Panc1 (cell line): ENCODE results near the gene CAPS.

ENCODE experiments used
- REST ChIP-seq, 2 experiments: IDR thresholded peaks; 2 replicates each; pipeline ENCODE4 v1.6.1; 2011 to 2012; ENCODE audit warnings: low read depth in 2 of 2, control low read depth in 1 of 2, low read length in 1 of 2, mild to moderate bottlenecking in 1 of 2, moderate library complexity in 1 of 2; ENCODE audit not compliant: insufficient read depth in 1 of 2
- SIN3A ChIP-seq: IDR thresholded peaks from 2 replicates; pipeline ENCODE4 v1.6.1; 2012; ENCODE audit warnings: low read depth, mild to moderate bottlenecking, low read length, moderate library complexity, borderline replicate concordance; ENCODE audit not compliant: insufficient read depth
- TF ChIP-seq, protein P1 (sequence below): fragments of 450-650 bp; IDR thresholded peaks from 2 replicates; pipeline ENCODE4 v1.5.1; 2017; ENCODE audit warnings: mild to moderate bottlenecking

DNA sequence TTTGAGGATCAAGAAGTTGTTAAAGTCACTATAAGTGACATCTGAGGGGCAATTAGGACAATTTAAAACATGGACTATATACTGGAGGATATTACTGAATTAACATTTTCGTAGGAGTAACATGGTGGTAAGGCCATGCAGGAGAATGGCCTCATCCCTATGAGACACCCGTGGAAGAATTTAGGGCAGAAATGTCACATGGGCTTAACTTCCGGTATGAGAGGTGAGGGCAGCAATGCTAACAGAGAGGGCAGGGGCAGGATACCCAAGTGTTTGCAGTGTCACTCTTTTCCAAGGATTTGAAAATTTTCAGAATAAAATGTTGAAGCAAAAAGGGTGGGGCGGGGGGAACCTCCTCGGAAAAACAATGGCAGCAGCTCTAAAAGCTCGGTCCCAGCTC lies 40.2 kb downstream of the CAPS start:
- TF ChIP-seq, protein P1, sequence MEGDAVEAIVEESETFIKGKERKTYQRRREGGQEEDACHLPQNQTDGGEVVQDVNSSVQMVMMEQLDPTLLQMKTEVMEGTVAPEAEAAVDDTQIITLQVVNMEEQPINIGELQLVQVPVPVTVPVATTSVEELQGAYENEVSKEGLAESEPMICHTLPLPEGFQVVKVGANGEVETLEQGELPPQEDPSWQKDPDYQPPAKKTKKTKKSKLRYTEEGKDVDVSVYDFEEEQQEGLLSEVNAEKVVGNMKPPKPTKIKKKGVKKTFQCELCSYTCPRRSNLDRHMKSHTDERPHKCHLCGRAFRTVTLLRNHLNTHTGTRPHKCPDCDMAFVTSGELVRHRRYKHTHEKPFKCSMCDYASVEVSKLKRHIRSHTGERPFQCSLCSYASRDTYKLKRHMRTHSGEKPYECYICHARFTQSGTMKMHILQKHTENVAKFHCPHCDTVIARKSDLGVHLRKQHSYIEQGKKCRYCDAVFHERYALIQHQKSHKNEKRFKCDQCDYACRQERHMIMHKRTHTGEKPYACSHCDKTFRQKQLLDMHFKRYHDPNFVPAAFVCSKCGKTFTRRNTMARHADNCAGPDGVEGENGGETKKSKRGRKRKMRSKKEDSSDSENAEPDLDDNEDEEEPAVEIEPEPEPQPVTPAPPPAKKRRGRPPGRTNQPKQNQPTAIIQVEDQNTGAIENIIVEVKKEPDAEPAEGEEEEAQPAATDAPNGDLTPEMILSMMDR = no peak
- TF ChIP-seq SIN3A = no peak
- TF ChIP-seq REST (IDR thresholded peaks at IDR 0.05; ENCODE audit: insufficient read depth in 1 of 2, low read depth in 2 of 2, low read length in 1 of 2) = no peak
